ENCODE measurements around the gene TM4SF4. TPM values are rescaled to one million over a fixed set of nuclear protein-coding genes. Genes with fewer than 3 reads are reported as not detected.

Gene TM4SF4
- total and polyA plus RNA-seq, 7 donors = 0.07 to 0.66 (median 0.13) TPM; not detected in 4

GRCh38 chr3:149452036-149452435 lies 22.5 kb upstream of the TM4SF4 start:
- TF ChIP-seq CTCF (IDR thresholded peaks at IDR 0.05) = no peak
- H3K4me3 ChIP-seq = no peak overlapping the region
- peaks cover 9% of the 10 kb centered on the region for H3K4me1 ChIP-seq
- H3K27ac ChIP-seq = no peak overlapping the region
- H3K9me3 ChIP-seq = peaks cover 6% of the 10 kb centered on the region
- H3K36me3 ChIP-seq (ENCODE audit: insufficient read depth in 1 of 2, low read depth in 1 of 2) = no peaks in the 10 kb centered on the region
- intact Hi-C loops (cut with DNase I) = no loop called here
- 82 to 90% (median 90%) methylated on average over 3 of the region's 3 CpGs for WGBS, 3 donors
- DNase-seq (no peak), ATAC-seq (no peak)
- H3K27me3 ChIP-seq (ENCODE audit: insufficient read depth in 3 of 3, low read length in 2 of 3) = no peaks in the 10 kb centered on the region

DNA sequence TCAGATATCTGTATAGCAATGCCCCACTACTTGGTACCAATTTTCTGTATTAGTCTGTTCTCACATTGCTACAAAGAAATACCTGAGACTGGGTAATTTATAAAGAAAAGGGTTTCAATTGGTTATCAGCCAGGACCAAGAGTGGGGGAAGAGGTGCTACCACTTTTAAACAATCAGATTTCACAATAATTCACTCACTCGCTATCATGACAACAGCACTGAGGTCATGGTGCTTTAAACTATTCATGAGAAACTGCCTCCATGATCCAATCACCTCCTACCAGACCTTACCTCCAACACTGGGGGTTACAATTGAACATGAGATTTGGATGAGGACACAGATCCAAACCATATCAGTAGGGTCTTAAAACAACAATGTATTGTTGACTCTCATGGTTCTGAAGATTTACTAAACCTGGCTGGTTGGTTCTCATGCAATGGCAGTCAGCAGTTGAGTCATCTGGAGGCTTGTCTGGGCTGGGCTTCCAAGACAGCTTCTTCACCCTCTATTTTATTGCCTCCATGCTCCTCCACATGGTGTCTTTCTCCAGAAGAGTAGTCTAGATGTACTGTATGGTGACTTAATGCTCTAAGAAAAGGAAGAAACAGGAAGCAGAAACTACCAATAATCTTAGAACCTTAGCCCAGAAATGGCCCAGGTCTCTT lies 21.2 kb upstream of the TM4SF4 start:
- Histone ChIP-seq H3K36me3 (ENCODE audit: insufficient read depth in 1 of 2, low read depth in 1 of 2) (no peaks in the 10 kb centered on the region), H3K4me3 (no peak overlapping the region), H3K27ac (no peak overlapping the region), H3K9me3 (peaks cover 6% of the 10 kb centered on the region), H3K4me1 (peaks cover 9% of the 10 kb centered on the region), H3K27me3 (ENCODE audit: insufficient read depth in 3 of 3, low read length in 2 of 3) (no peaks in the 10 kb centered on the region)
- no peak for TF ChIP-seq CTCF (IDR thresholded peaks at IDR 0.05)
- DNase-seq (no peak), ATAC-seq (no peak)
- intact Hi-C loops (cut with DNase I) = no loop called here
- 92 to 100% (median 97%) methylated on average over 1 of the region's 1 CpG for WGBS, 3 donors

- Histone ChIP-seq H3K4me1 (peaks cover 4% of the 10 kb centered on the region), H3K27ac (no peak overlapping the region), H3K36me3 (ENCODE audit: insufficient read depth in 1 of 2, low read depth in 1 of 2) (no peaks in the 10 kb centered on the region), H3K4me3 (no peak overlapping the region), H3K9me3 (peaks cover 6% of the 10 kb centered on the region), H3K27me3 (ENCODE audit: insufficient read depth in 3 of 3, low read length in 2 of 3) (no peaks in the 10 kb centered on the region)
- TF ChIP-seq CTCF (IDR thresholded peaks at IDR 0.05) = no peak
- intact Hi-C loops (cut with DNase I) = no loop called here
- no peak for ATAC-seq
- no peak for DNase-seq
Observed at GRCh38 chr3:149454746-149455145, 19.8 kb upstream of the TM4SF4 start.

GRCh38 chr3:149455366-149455765 lies 19.1 kb upstream of the TM4SF4 start:
- WGBS, 3 donors = 88 to 95% (median 89%) methylated on average over 3 of the region's 3 CpGs
- Histone ChIP-seq H3K9me3 (peaks cover 6% of the 10 kb centered on the region), H3K4me3 (no peak overlapping the region), H3K27me3 (ENCODE audit: insufficient read depth in 3 of 3, low read length in 2 of 3) (no peaks in the 10 kb centered on the region), H3K36me3 (ENCODE audit: insufficient read depth in 1 of 2, low read depth in 1 of 2) (no peaks in the 10 kb centered on the region), H3K4me1 (no peaks in the 10 kb centered on the region), H3K27ac (no peak overlapping the region)
- TF ChIP-seq CTCF (IDR thresholded peaks at IDR 0.05) = no peak
- DNase-seq (no peak), ATAC-seq (no peak)
- intact Hi-C loops (cut with DNase I) = no loop called here

DNA sequence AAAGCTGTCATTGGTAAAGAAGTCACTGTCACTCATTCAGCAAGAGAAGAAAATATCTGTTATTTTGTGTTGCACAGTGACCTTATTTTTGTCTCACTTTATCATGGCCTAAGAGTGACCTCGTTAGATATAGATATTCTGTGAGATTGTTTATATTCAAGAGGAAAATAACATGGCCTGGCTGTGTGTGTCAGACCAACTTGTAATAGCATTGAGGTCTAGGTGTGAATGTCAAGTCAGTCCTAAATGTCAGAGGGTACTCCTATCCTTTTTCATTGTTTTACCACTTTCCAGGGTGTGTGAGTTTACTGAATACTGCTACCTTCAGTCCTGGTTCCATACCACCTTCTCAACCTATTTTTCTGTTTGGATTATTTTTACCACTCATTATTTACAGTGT lies 18.5 kb upstream of the TM4SF4 start:
- Histone ChIP-seq H3K27ac (no peak overlapping the region), H3K4me3 (no peak overlapping the region), H3K36me3 (ENCODE audit: insufficient read depth in 1 of 2, low read depth in 1 of 2) (no peaks in the 10 kb centered on the region), H3K9me3 (peaks cover 6% of the 10 kb centered on the region), H3K27me3 (ENCODE audit: insufficient read depth in 3 of 3, low read length in 2 of 3) (no peaks in the 10 kb centered on the region), H3K4me1 (no peaks in the 10 kb centered on the region)
- WGBS, 3 donors = 88 to 95% (median 91%) methylated on average over 1 of the region's 1 CpG
- ATAC-seq (no peak), DNase-seq (no peak)
- TF ChIP-seq CTCF (IDR thresholded peaks at IDR 0.05) = no peak
- intact Hi-C loops (cut with DNase I) = no loop called here
